OCI-LY1 (cell line): ENCODE measurements around the gene ELK3.

Source experiments
- H2AFZ ChIP-seq: fragments of 200-600 bp; sonication (generic), shearing (Covaris generic); 2 replicates; pipeline ENCODE4 v1.6.0; 2014; ENCODE audit warnings: antibody characterized with exemption, mild to moderate bottlenecking, low read length
- H3F3A ChIP-seq: fragments of 200-600 bp; sonication (generic), shearing (Covaris generic); 2 replicates; pipeline ENCODE4 v1.6.0; 2014; ENCODE audit warnings: mild to moderate bottlenecking, antibody characterized with exemption, low read length, moderate library complexity; ENCODE audit not compliant: insufficient read depth
- H3K27ac ChIP-seq: fragments of 200-600 bp; sonication (generic); 2 replicates; pipeline ENCODE4 v1.5.1; 2014; ENCODE audit warnings: low read length, mixed run types, mild to moderate bottlenecking, low read depth; ENCODE audit not compliant: poor library complexity, severe bottlenecking
- H3K27me3 ChIP-seq: fragments of 200-600 bp; sonication (generic); 2 replicates; pipeline ENCODE4 v1.6.0; 2014; ENCODE audit warnings: antibody characterized with exemption, mild to moderate bottlenecking, low read length, moderate library complexity; ENCODE audit not compliant: insufficient read depth
- H3K36me3 ChIP-seq: fragments of 200-600 bp; sonication (generic); 2 replicates; pipeline ENCODE4 v1.6.1; 2014; ENCODE audit warnings: mild to moderate bottlenecking, antibody characterized with exemption, low read length, moderate library complexity, mixed read lengths; ENCODE audit not compliant: insufficient read depth
- H3K4me1 ChIP-seq: fragments of 200-600 bp; sonication (generic); 2 replicates; pipeline ENCODE4 v1.5.1; 2014; ENCODE audit warnings: mild to moderate bottlenecking, low read length, moderate library complexity; ENCODE audit not compliant: insufficient read depth, severe bottlenecking
- H3K4me2 ChIP-seq: fragments of 200-600 bp; sonication (generic), shearing (Covaris generic); 2 replicates; pipeline ENCODE4 v1.6.1; 2014; ENCODE audit warnings: low read length
- H3K4me3 ChIP-seq: fragments of 200-600 bp; sonication (generic); 2 replicates; pipeline ENCODE4 v1.5.1; 2014; ENCODE audit warnings: low read length, low read depth, mild to moderate bottlenecking, mixed read lengths; ENCODE audit not compliant: poor library complexity, severe bottlenecking
- H3K79me2 ChIP-seq: fragments of 200-600 bp; shearing (Covaris generic); 2 replicates; pipeline ENCODE4 v1.6.1; 2016; ENCODE audit warnings: mixed run types, low read length, mixed read lengths; ENCODE audit not compliant: insufficient read depth
- H3K9ac ChIP-seq: fragments of 200-600 bp; sonication (generic), shearing (Covaris generic); 2 replicates; pipeline ENCODE4 v1.6.1; 2014; ENCODE audit warnings: mild to moderate bottlenecking, low read length, mixed read lengths
- H3K9me2 ChIP-seq: fragments of 200-600 bp; sonication (generic), shearing (Covaris generic); 2 replicates; pipeline ENCODE4 v1.6.1; 2014; ENCODE audit warnings: low read depth, mild to moderate bottlenecking, low read length, mixed read lengths
- H3K9me3 ChIP-seq: fragments of 200-600 bp; shearing (Covaris generic); 2 replicates; pipeline ENCODE4 v1.6.1; 2014; ENCODE audit warnings: low read length, mixed read lengths
- H4K20me1 ChIP-seq: fragments of 200-600 bp; sonication (generic), shearing (Covaris generic); 2 replicates; pipeline ENCODE4 v1.6.0; 2016; ENCODE audit warnings: mild to moderate bottlenecking, low read length; ENCODE audit not compliant: insufficient read depth
- EZH2 ChIP-seq: fragments of 200-600 bp; sonication (generic), shearing (Covaris generic); IDR thresholded peaks from 2 replicates; pipeline ENCODE4 v1.8.0; 2017; ENCODE audit warnings: borderline replicate concordance, mixed run types, mild to moderate bottlenecking, antibody characterized with exemption, low read length, moderate library complexity, mixed read lengths
- TF ChIP-seq, protein P1 (sequence below): fragments of 200-600 bp; sonication (generic), shearing (Covaris generic); IDR thresholded peaks from 2 replicates; pipeline ENCODE4 v1.5.1; 2017; ENCODE audit warnings: mild to moderate bottlenecking, antibody characterized with exemption, low read length, moderate library complexity, mixed read lengths

Gene ELK3

DNA sequence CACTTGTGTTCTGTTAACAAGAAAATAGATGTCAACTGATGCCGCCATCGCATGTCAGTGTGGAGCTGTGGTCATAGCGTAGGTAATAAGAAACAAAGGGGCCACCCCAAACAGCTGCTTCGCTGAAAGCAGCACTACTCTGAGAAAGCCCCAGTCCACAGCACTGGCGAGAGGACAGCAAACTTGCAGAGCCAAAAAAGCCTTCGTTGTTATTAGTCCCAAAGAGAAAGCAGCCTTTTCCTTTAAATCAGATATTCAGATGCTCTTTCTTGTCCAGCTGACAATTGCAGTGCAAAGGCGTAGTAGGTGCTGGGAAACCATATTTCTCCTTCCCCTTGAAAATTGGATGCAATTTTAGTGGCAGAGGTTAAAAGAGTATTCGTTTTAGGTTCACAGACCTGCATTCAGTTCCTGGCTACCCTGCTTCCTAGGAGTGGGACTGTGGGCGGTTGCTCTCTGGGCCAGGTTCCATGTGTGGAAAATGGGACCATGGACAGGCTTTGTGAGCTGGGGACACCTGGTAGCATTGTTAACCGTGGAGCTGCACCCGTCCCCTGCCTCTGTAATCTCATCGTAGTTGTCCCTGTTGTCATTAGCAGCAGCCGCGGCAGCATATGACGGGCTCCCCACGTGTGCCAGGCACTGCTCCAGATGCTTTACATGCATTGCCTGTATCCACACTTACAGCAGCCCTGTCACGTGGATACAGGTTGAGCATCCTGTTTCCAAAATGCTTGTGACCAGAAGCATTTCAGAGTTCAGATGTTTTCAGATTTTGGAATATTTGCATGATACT is 54.2 kb downstream of the ELK3 start:
- H3K9ac ChIP-seq = no peak overlapping the region
- no peaks in the 10 kb centered on the region for H3K9me2 ChIP-seq
- H3K27ac ChIP-seq = no peak overlapping the region
- H3K4me1 ChIP-seq = no peaks in the 10 kb centered on the region
- H3K27me3 ChIP-seq = no peaks in the 10 kb centered on the region
- no peaks in the 10 kb centered on the region for H3K9me3 ChIP-seq
- H4K20me1 ChIP-seq = no peaks in the 10 kb centered on the region
- no peaks in the 10 kb centered on the region for H3F3A ChIP-seq
- H3K4me2 ChIP-seq = no peak overlapping the region
- H3K79me2 ChIP-seq = no peaks in the 10 kb centered on the region
- no peaks in the 10 kb centered on the region for H3K36me3 ChIP-seq
- no peak for TF ChIP-seq EZH2
- TF ChIP-seq, protein P1, sequence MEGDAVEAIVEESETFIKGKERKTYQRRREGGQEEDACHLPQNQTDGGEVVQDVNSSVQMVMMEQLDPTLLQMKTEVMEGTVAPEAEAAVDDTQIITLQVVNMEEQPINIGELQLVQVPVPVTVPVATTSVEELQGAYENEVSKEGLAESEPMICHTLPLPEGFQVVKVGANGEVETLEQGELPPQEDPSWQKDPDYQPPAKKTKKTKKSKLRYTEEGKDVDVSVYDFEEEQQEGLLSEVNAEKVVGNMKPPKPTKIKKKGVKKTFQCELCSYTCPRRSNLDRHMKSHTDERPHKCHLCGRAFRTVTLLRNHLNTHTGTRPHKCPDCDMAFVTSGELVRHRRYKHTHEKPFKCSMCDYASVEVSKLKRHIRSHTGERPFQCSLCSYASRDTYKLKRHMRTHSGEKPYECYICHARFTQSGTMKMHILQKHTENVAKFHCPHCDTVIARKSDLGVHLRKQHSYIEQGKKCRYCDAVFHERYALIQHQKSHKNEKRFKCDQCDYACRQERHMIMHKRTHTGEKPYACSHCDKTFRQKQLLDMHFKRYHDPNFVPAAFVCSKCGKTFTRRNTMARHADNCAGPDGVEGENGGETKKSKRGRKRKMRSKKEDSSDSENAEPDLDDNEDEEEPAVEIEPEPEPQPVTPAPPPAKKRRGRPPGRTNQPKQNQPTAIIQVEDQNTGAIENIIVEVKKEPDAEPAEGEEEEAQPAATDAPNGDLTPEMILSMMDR = no peak
- H2AFZ ChIP-seq = no peak overlapping the region
- H3K4me3 ChIP-seq = no peak overlapping the region

DNA sequence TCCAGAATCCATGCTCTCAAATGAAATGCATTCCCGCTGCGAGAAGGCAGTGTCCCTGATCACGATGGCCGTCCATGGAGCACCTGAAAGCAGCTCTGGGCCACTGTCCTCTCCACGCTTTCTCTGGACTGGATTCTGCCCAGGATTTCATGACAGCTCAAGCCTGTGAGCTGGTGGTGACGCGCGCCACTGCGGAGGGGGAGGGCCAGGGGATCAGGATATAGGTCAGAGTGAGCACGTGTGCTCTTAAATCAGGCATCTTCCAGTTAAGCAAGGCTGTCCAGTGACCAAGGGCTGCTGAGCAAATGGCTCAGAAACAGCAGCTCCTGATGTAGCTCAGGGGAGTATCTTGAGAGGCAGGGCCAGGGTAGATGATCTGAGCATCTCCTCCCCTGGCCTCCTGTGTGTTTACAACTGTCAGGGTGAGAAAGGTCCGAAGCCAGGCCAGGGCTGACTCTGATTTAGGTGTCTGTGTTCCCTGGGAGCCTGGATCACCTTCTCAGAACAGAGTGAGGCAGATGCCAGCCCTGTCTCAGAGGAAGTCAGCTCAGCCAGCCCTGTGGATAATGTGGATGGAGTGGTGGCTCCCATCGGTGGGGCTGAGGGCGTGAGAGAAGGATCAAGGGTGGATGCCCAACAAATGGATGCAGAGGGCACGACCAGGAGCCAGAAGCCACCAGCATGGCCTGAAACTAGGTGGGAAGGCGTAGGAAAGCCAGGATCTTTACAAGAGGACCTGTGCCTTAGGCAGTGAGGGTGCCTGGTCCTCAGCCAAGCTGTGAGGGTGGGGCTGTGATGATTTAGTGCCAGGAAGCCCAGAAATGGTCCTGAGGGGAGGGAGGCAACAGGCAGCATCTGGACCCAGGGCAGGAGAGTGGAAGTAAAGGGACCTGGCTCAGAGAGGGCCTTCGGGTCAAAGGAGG is 55.3 kb downstream of the ELK3 start:
- Histone ChIP-seq H2AFZ (no peak overlapping the region), H3K9ac (no peak overlapping the region), H3K4me1 (no peaks in the 10 kb centered on the region), H3K36me3 (no peaks in the 10 kb centered on the region), H3K4me3 (no peak overlapping the region), H3K9me3 (no peaks in the 10 kb centered on the region), H4K20me1 (no peaks in the 10 kb centered on the region), H3K4me2 (no peak overlapping the region), H3K9me2 (no peaks in the 10 kb centered on the region), H3K79me2 (no peaks in the 10 kb centered on the region), H3K27ac (no peak overlapping the region), H3K27me3 (no peaks in the 10 kb centered on the region), H3F3A (no peaks in the 10 kb centered on the region)
- TF ChIP-seq EZH2 = no peak
- TF ChIP-seq, protein P1 = no peak

DNA sequence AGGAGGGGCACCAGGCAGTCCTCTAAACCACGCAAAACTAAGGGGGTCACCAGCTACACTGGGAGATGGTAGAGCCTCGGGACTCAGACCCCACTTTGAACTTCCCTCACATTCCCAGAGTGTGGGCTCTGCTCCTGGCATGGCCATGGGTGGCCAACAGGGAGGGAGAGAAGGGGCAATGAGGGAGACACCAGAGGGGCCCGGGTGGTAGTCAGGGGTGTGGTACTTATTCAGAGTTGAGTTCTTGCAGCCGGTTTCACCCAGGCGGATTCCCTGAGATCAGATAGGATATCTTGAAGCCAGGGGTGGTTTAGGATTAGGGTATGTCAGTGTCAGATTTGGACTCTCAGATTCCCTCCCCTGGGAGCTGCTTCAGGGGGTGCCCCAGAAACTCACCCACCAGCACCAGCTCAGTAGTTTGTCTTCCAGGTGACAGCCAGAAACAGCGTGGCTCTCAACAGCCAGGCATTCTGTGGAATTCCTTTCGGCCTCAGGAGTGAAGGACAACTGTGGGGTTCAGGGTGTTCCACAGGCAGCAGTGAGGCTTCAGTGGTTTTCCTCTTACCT is 56.0 kb downstream of the ELK3 start:
- no peak overlapping the region for H3K4me3 ChIP-seq
- no peak overlapping the region for H3K4me2 ChIP-seq
- H3K4me1 ChIP-seq = no peaks in the 10 kb centered on the region
- no peaks in the 10 kb centered on the region for H4K20me1 ChIP-seq
- no peaks in the 10 kb centered on the region for H3F3A ChIP-seq
- TF ChIP-seq, protein P1 = no peak
- TF ChIP-seq EZH2 = no peak
- no peaks in the 10 kb centered on the region for H3K9me3 ChIP-seq
- no peaks in the 10 kb centered on the region for H3K9me2 ChIP-seq
- H3K36me3 ChIP-seq = no peaks in the 10 kb centered on the region
- H2AFZ ChIP-seq = no peak overlapping the region
- no peaks in the 10 kb centered on the region for H3K79me2 ChIP-seq
- no peak overlapping the region for H3K27ac ChIP-seq
- H3K9ac ChIP-seq = no peak overlapping the region
- no peaks in the 10 kb centered on the region for H3K27me3 ChIP-seq
